GM12892 (cell line): ENCODE measurements around the gene FTL.

ENCODE experiments used
- POLR2A ChIP-seq: IDR thresholded peaks from 2 replicates; pipeline ENCODE4 v1.6.1; 2011; ENCODE audit warnings: low read depth, low read length, control low read depth
- TAF1 ChIP-seq: IDR thresholded peaks from 2 replicates; pipeline ENCODE4 v1.6.1; 2011; ENCODE audit warnings: low read depth, mild to moderate bottlenecking, control low read depth, low read length, borderline replicate concordance

DNA sequence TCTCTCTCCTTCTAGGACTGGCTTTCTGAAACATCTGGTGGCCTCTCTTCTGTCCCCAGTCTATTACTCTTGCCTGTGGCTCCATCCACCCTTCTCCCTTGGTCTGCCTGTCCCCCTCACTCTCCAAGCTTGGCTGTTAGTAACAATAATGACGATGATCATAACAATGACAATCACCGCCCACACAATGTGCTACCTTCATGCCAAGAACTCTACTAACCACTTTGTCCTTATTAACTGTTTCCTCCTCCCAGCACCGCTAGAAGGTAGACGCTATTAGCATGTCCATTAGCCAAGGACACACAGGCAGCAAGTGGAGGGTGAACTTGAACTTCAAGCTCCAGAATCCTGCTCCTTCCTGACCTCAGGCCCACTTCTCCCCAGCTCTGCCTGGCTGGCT, 25.3 kb downstream of the FTL start:
- TF ChIP-seq POLR2A (no peak), TAF1 (no peak)
